ENCODE results near the gene TBXAS1. TPM values are rescaled to one million over a fixed set of nuclear protein-coding genes. Genes with fewer than 3 reads are reported as not detected.

TBXAS1 gene
- polyA plus RNA-seq, 1 donor from 2014 or later = 0.93 TPM

DNA sequence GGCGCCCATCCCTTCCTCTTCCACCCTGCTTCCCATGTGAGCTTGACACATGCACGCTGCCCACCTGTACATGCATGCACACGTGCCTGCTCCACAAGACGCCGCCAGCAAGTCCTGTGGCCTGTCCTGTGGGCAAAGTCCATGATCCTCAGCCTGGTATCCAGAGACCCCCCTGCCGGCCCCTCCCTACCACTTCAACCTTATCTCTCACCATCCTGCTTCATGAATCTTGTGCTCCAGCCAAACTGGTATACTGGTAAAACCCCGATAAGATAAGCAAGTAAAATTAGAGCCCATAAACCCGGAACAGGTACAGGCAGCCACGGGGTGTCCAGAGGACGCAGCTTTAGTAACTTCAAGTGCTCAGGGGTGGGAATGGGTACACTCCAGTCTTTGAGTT, 11.8 kb upstream of the TBXAS1 start:
- H3K4me3 ChIP-seq (ENCODE audit: low read length) = no peak overlapping the region
- TF ChIP-seq SMC3 (conservative IDR thresholded peaks at IDR 0.05; ENCODE audit: poor library complexity) (no peak), MXI1 (conservative IDR thresholded peaks at IDR 0.05; ENCODE audit: poor library complexity, severe bottlenecking) (no peak), RAD21 (conservative IDR thresholded peaks at IDR 0.05) (no peak), POLR2AphosphoS5 (IDR thresholded peaks at IDR 0.05) (no peak), TAF1 (IDR thresholded peaks at IDR 0.05; ENCODE audit: low read depth) (no peak), EZH2 (IDR thresholded peaks at IDR 0.05; ENCODE audit: borderline replicate concordance, insufficient read depth, low read length, poor library complexity, severe bottlenecking) (no peak)
- TF ChIP-seq, protein P1, sequence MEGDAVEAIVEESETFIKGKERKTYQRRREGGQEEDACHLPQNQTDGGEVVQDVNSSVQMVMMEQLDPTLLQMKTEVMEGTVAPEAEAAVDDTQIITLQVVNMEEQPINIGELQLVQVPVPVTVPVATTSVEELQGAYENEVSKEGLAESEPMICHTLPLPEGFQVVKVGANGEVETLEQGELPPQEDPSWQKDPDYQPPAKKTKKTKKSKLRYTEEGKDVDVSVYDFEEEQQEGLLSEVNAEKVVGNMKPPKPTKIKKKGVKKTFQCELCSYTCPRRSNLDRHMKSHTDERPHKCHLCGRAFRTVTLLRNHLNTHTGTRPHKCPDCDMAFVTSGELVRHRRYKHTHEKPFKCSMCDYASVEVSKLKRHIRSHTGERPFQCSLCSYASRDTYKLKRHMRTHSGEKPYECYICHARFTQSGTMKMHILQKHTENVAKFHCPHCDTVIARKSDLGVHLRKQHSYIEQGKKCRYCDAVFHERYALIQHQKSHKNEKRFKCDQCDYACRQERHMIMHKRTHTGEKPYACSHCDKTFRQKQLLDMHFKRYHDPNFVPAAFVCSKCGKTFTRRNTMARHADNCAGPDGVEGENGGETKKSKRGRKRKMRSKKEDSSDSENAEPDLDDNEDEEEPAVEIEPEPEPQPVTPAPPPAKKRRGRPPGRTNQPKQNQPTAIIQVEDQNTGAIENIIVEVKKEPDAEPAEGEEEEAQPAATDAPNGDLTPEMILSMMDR (IDR thresholded peaks at IDR 0.05; ENCODE audit: poor library complexity, severe bottlenecking) = no peak

DNA sequence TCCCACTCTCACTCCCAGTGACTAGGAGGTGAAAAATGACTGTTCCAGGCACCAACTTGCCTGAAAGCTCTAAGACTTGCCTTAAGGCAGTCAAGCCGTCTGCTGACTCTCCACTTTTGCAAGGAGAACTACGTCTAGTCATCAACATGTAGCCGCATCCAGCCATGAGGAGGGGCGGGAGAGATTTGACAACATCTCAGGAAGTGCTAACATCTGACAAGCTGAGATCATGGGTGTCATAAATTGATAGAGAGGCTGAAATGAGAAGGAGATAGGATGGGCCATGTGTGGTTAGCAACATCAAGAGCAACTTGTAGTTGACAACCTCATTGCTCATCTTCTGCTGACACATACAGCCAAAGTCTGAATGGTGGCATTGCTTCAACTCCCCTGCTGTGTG, 9.0 kb upstream of the TBXAS1 start:
- TF ChIP-seq POLR2AphosphoS5 (IDR thresholded peaks at IDR 0.05) = no peak
- TF ChIP-seq EZH2 (IDR thresholded peaks at IDR 0.05; ENCODE audit: borderline replicate concordance, insufficient read depth, low read length, poor library complexity, severe bottlenecking) = no peak
- TF ChIP-seq SMC3 (conservative IDR thresholded peaks at IDR 0.05; ENCODE audit: poor library complexity) = no peak
- no peak for TF ChIP-seq EP300 (conservative IDR thresholded peaks at IDR 0.05; ENCODE audit: poor library complexity, severe bottlenecking)
- TF ChIP-seq RAD21 (conservative IDR thresholded peaks at IDR 0.05) = no peak
- TF ChIP-seq, protein P2, sequence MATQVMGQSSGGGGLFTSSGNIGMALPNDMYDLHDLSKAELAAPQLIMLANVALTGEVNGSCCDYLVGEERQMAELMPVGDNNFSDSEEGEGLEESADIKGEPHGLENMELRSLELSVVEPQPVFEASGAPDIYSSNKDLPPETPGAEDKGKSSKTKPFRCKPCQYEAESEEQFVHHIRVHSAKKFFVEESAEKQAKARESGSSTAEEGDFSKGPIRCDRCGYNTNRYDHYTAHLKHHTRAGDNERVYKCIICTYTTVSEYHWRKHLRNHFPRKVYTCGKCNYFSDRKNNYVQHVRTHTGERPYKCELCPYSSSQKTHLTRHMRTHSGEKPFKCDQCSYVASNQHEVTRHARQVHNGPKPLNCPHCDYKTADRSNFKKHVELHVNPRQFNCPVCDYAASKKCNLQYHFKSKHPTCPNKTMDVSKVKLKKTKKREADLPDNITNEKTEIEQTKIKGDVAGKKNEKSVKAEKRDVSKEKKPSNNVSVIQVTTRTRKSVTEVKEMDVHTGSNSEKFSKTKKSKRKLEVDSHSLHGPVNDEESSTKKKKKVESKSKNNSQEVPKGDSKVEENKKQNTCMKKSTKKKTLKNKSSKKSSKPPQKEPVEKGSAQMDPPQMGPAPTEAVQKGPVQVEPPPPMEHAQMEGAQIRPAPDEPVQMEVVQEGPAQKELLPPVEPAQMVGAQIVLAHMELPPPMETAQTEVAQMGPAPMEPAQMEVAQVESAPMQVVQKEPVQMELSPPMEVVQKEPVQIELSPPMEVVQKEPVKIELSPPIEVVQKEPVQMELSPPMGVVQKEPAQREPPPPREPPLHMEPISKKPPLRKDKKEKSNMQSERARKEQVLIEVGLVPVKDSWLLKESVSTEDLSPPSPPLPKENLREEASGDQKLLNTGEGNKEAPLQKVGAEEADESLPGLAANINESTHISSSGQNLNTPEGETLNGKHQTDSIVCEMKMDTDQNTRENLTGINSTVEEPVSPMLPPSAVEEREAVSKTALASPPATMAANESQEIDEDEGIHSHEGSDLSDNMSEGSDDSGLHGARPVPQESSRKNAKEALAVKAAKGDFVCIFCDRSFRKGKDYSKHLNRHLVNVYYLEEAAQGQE (IDR thresholded peaks at IDR 0.05; ENCODE audit: borderline replicate concordance) = no peak
- TF ChIP-seq, protein P1 (IDR thresholded peaks at IDR 0.05; ENCODE audit: poor library complexity, severe bottlenecking) = no peak
- TF ChIP-seq MXI1 (conservative IDR thresholded peaks at IDR 0.05; ENCODE audit: poor library complexity, severe bottlenecking) = no peak
- TF ChIP-seq TAF1 (IDR thresholded peaks at IDR 0.05; ENCODE audit: low read depth) = no peak
- H3K9ac ChIP-seq (ENCODE audit: low read length) = no peak overlapping the region
- no peaks in the 10 kb centered on the region for H4K20me1 ChIP-seq (ENCODE audit: insufficient read depth)
- H3K36me3 ChIP-seq (ENCODE audit: insufficient read depth, low read length) = no peaks in the 10 kb centered on the region
- no peak overlapping the region for H3K4me3 ChIP-seq (ENCODE audit: low read length)
- no peak overlapping the region for H3K4me2 ChIP-seq (ENCODE audit: low read length)
- H2AFZ ChIP-seq (ENCODE audit: low read depth, low read length) = no peak overlapping the region
- H3K79me2 ChIP-seq (replicated peaks; ENCODE audit: insufficient read depth, low read length) = no peaks in the 10 kb centered on the region
- H3K9me2 ChIP-seq (ENCODE audit: insufficient read depth, low read length) = no peaks in the 10 kb centered on the region
- H3K9me3 ChIP-seq (ENCODE audit: low read length) = no peaks in the 10 kb centered on the region
- H3F3A ChIP-seq (ENCODE audit: insufficient read depth, low read length, poor library complexity, severe bottlenecking) = no peaks in the 10 kb centered on the region
- no peaks in the 10 kb centered on the region for H3K27me3 ChIP-seq (ENCODE audit: insufficient read depth, low read depth, low read length)
- H3K27ac ChIP-seq (ENCODE audit: low read length) = no peak overlapping the region

More for the DNA sequence above, 11.8 kb upstream of the TBXAS1 start:
- H4K20me1 ChIP-seq (ENCODE audit: insufficient read depth) = no peaks in the 10 kb centered on the region
- H3K9me3 ChIP-seq (ENCODE audit: low read length) = no peaks in the 10 kb centered on the region
- no peak overlapping the region for H3K9ac ChIP-seq (ENCODE audit: low read length)
- H3F3A ChIP-seq (ENCODE audit: insufficient read depth, low read length, poor library complexity, severe bottlenecking) = no peaks in the 10 kb centered on the region
- no peaks in the 10 kb centered on the region for H3K9me2 ChIP-seq (ENCODE audit: insufficient read depth, low read length)
- no peaks in the 10 kb centered on the region for H3K79me2 ChIP-seq (replicated peaks; ENCODE audit: insufficient read depth, low read length)
- H3K27ac ChIP-seq (ENCODE audit: low read length) = no peak overlapping the region
- H3K36me3 ChIP-seq (ENCODE audit: insufficient read depth, low read length) = no peaks in the 10 kb centered on the region
- no peaks in the 10 kb centered on the region for H3K27me3 ChIP-seq (ENCODE audit: insufficient read depth, low read depth, low read length)
- no peak overlapping the region for H2AFZ ChIP-seq (ENCODE audit: low read depth, low read length)
- H3K4me2 ChIP-seq (ENCODE audit: low read length) = no peak overlapping the region

Measured in neural cell (in vitro differentiated cells).